Progenitor cell of endocrine pancreas (in vitro differentiated cells): Measurements from ENCODE around the gene TNPO3. TPM values are rescaled to one million over a fixed set of nuclear protein-coding genes. Genes with fewer than 3 reads are reported as not detected.

Experiments used
- DNase-seq: peaks from one replicate; pipeline ENCODE4 v3.0.0; 2021; ENCODE audit warnings: low spot score; ENCODE audit not compliant: unreplicated experiment
- H3K27ac Mint-ChIP-seq: 2 replicates; pipeline ENCODE4 v1.8.0; 2021; ENCODE audit warnings: mild to moderate bottlenecking, moderate library complexity, mixed read lengths
- H3K27me3 Mint-ChIP-seq: 2 replicates; pipeline ENCODE4 v1.8.0; 2021; ENCODE audit warnings: mixed read lengths
- H3K36me3 Mint-ChIP-seq: 2 replicates; pipeline ENCODE4 v1.8.0; 2022; ENCODE audit warnings: mixed read lengths; ENCODE audit not compliant: insufficient read depth
- H3K4me1 Mint-ChIP-seq: 2 replicates; pipeline ENCODE4 v1.8.0; 2021; ENCODE audit warnings: low read depth, mixed read lengths
- H3K4me3 Mint-ChIP-seq: 2 replicates; pipeline ENCODE4 v1.8.0; 2021; ENCODE audit warnings: low read depth, mild to moderate bottlenecking, moderate library complexity, mixed read lengths
- H3K9me3 Mint-ChIP-seq: 2 replicates; pipeline ENCODE4 v1.8.0; 2021; ENCODE audit warnings: low read depth, mixed read lengths
- CTCF ChIP-seq: fragments of 200-600 bp; sonication (generic); IDR thresholded peaks from one replicate; pipeline ENCODE4 v1.5.0; 2021; ENCODE audit warnings: antibody characterized with exemption, mild to moderate bottlenecking; ENCODE audit not compliant: unreplicated experiment
- total RNA-seq: library from RNA; stranded (reverse); gene quantifications from 2 replicates; pipeline ENCODE4 v1.2.1, GENCODE V29; 2021

Gene TNPO3
- total RNA-seq, 1 donor from 2014 or later = 44.8 TPM

DNA sequence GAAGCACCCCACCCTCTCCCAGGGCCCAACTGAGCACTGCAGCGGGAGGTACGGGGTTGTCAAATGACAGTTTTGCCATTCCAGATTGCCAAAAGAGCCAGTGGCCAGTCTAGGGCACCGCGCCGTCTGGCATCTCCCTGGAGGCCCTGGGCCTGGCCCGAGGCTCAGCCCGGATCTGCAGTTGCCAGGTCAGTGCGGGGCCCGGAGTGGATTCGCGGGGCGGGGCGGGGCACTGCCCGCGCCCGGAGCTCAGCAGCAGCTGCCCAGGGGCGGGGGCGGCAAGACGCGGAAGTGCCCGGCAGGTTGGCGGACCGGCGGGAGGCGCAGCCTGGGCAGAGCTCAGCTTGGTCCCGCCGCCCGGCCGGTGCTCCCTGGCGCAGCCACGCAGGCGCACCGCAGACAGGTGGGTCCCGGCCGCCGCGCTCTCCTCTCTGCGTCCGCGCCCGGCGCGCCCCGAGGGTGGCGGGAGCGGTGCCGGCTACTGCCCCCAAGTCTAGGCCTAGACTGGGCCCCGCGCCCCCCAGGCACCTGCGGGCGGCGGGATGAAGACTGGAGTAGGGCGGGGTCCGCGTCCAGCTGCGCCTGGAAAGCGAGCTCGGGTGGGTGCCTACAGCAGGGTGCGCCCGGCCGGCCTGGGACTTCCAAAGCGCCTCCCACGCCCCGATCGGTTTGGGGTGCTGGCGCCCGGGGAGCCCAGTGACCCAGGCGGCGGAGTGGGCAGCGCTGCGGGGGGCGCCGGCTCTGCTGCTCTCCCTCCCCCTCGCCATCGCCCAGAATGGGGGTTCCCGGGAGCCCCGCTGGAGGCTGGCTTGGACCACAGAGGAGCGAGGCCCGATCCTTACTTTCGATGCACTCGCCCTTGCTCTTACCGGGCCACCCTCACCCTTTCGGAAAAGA is 117.0 kb downstream of the TNPO3 start, which contains the start of gene IRF5:
IRF5 (plus strand) TSS at position 281 of the 897 bp plus-strand sequence. CDS start 4,155 bp downstream, outside the sequence.
- H3K27ac Mint-ChIP-seq = no peak within 1 kb of the TSS
- H3K36me3 Mint-ChIP-seq = no peaks in the 10 kb centered on the region
- H3K4me1 Mint-ChIP-seq = peaks cover 4% of the 10 kb centered on the region
- peak; percentile 29 for DNase-seq
- no peaks in the 10 kb centered on the region for H3K9me3 Mint-ChIP-seq
- peak within 1 kb of the TSS; percentile 70 for H3K4me3 Mint-ChIP-seq
- H3K27me3 Mint-ChIP-seq = peaks cover 57% of the 10 kb centered on the region
- peak; percentile 4 for TF ChIP-seq CTCF

DNA sequence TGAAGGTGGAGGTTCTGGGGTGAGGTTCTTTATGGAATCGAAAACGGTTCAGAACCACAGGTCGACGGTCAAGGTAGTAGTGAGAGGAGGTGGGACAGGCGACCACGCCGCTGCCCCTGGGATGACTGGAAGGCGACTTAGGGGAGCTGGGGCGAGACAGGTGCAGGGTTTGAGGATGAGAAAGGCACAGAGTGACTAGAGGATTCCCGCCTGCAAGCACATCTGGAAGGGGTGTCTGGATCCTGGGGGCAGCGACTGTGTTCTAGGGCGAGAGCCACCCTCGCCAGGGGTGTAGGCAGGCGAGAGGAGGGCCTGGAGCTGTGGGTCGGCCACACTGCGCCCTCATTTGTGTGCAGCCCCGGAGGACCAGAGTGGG is 117.7 kb downstream of the TNPO3 start:
- no peaks in the 10 kb centered on the region for H3K9me3 Mint-ChIP-seq
- no peak for TF ChIP-seq CTCF
- H3K27me3 Mint-ChIP-seq = peaks cover 57% of the 10 kb centered on the region
- H3K4me3 Mint-ChIP-seq = peak overlapping the region; percentile 70
- peaks cover 4% of the 10 kb centered on the region for H3K4me1 Mint-ChIP-seq
- no peak for DNase-seq
- no peak overlapping the region for H3K27ac Mint-ChIP-seq
- H3K36me3 Mint-ChIP-seq = no peaks in the 10 kb centered on the region

DNA sequence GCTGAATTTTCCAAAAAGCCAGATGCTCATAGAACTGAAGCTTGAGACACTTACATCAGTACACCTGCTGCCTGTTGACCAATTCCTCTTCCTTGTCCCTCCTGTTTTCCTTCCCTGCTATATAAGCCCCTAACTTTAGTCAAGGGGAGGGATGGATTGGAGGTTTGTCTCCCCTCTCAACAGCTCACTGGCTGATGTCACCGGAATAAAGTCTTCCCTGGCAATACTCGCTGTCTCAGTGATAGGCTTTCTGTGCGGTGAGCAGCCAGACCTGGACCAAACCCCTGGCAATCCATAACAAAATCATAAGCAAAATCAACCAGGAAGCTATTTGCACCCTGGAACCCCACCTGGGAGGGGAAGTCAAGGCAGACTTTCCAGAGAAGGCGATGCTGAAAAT is 118.1 kb downstream of the TNPO3 start:
- Mint-ChIP-seq H3K36me3 (no peaks in the 10 kb centered on the region), H3K4me1 (peaks cover 4% of the 10 kb centered on the region), H3K4me3 (peak overlapping the region; percentile 70), H3K27me3 (peaks cover 57% of the 10 kb centered on the region), H3K27ac (no peak overlapping the region), H3K9me3 (no peaks in the 10 kb centered on the region)
- DNase-seq = no peak
- no peak for TF ChIP-seq CTCF

- H3K36me3 Mint-ChIP-seq = no peaks in the 10 kb centered on the region
- no peak for DNase-seq
- H3K4me1 Mint-ChIP-seq = peaks cover 4% of the 10 kb centered on the region
- no peaks in the 10 kb centered on the region for H3K9me3 Mint-ChIP-seq
- no peak overlapping the region for H3K4me3 Mint-ChIP-seq
- H3K27me3 Mint-ChIP-seq = peaks cover 47% of the 10 kb centered on the region
- no peak overlapping the region for H3K27ac Mint-ChIP-seq
- TF ChIP-seq CTCF = no peak
Observed at GRCh38 chr7:128935342-128935730, 119.6 kb downstream of the TNPO3 start.

- no peaks in the 10 kb centered on the region for H3K36me3 Mint-ChIP-seq
Observed at GRCh38 chr7:128934361-128935341, 120.3 kb downstream of the TNPO3 start.

More at GRCh38 chr7:128934361-128935341, 120.3 kb downstream of the TNPO3 start:
- Mint-ChIP-seq H3K27me3 (peaks cover 40% of the 10 kb centered on the region), H3K4me1 (peaks cover 4% of the 10 kb centered on the region), H3K4me3 (no peak overlapping the region), H3K9me3 (no peaks in the 10 kb centered on the region), H3K27ac (no peak overlapping the region)
- no peak for TF ChIP-seq CTCF
- DNase-seq = no peak
